IMR-90 (cell line): Measurements from ENCODE around the gene SNX1. TPM values are rescaled to one million over a fixed set of nuclear protein-coding genes. Genes with fewer than 3 reads are reported as not detected.

Experiments used
- ATAC-seq: fragments of 200-7000 bp; cut with Tn5 transposase; 2 replicates; pipeline ENCODE4 v1.9.1; 2020; ENCODE audit warnings: low read depth, mild to moderate bottlenecking, moderate library complexity
- BruUV-seq: library from RNA; stranded (reverse); fragments of 400-500 nt; replicated peaks from 2 replicates; lab custom pipeline; 2021; lab: Mats Ljungman, UMichigan
- CTCF ChIA-PET: fragments of 300-600 bp; formaldehyde crosslinking; extraction: SDS; loops from one replicate; lab custom pipeline; 2021; ENCODE audit warnings: antibody characterized with exemption; lab: Yijun Ruan, JAX
- POLR2A ChIA-PET: fragments of 300-600 bp; sonication (Branson Sonifier 250); formaldehyde crosslinking; loops from one replicate; lab custom pipeline; 2022; ENCODE audit warnings: antibody characterized with exemption; ENCODE audit not compliant: unreplicated experiment; lab: Charles Lee
- DNase-seq: peaks from one replicate; pipeline ENCODE4 v3.0.0; 2013
- H2AFZ ChIP-seq: replicated peaks from 2 replicates; pipeline ENCODE3; 2013; ENCODE audit warnings: low read length, mild to moderate bottlenecking; ENCODE audit not compliant: poor library complexity
- H2AK5ac ChIP-seq: 2 replicates; pipeline ENCODE4 v1.6.1; 2013; ENCODE audit warnings: low read depth, low read length, inconsistent platforms
- H2AK9ac ChIP-seq: replicated peaks from 2 replicates; pipeline ENCODE3; 2013; ENCODE audit warnings: mild to moderate bottlenecking, low read depth, low read length, moderate library complexity; ENCODE audit not compliant: poor library complexity
- H2BK120ac ChIP-seq: 2 replicates; pipeline ENCODE4 v1.6.1; 2013; ENCODE audit warnings: low read depth, low read length, inconsistent platforms
- H2BK15ac ChIP-seq: 3 replicates; pipeline ENCODE4 v1.6.1; 2013; ENCODE audit warnings: low read depth, low read length, inconsistent platforms
- H2BK20ac ChIP-seq: 2 replicates; pipeline ENCODE4 v1.6.1; 2013; ENCODE audit warnings: low read depth, mild to moderate bottlenecking, inconsistent platforms, low read length, moderate library complexity
- H2BK5ac ChIP-seq: 2 replicates; pipeline ENCODE4 v1.6.1; 2013; ENCODE audit warnings: mild to moderate bottlenecking, low read depth, low read length, inconsistent platforms; ENCODE audit not compliant: poor library complexity, severe bottlenecking
- H3K14ac ChIP-seq: replicated peaks from 2 replicates; pipeline ENCODE4 v1.6.1; 2013; ENCODE audit warnings: low read depth, low read length, inconsistent platforms
- H3K18ac ChIP-seq: 2 replicates; pipeline ENCODE4 v1.6.1; 2013; ENCODE audit warnings: low read depth, low read length, control low read depth
- H3K23ac ChIP-seq: 2 replicates; pipeline ENCODE4 v1.6.1; 2013; ENCODE audit warnings: low read depth, low read length, inconsistent platforms
- H3K27ac ChIP-seq: 2 replicates; pipeline ENCODE4 v1.5.1; 2013; ENCODE audit warnings: mild to moderate bottlenecking, control low read depth, low read length; ENCODE audit not compliant: insufficient read depth
- H3K27me3 ChIP-seq: 2 replicates; pipeline ENCODE4 v1.6.1; 2013; ENCODE audit warnings: low read length; ENCODE audit not compliant: control insufficient read depth, insufficient read depth
- H3K36me3 ChIP-seq: 2 replicates; pipeline ENCODE4 v1.6.1; 2013; ENCODE audit warnings: low read length, mixed read lengths; ENCODE audit not compliant: control insufficient read depth, insufficient read depth
- H3K4ac ChIP-seq: 2 replicates; pipeline ENCODE4 v1.6.1; 2013; ENCODE audit warnings: low read depth, low read length, inconsistent platforms
- H3K4me1 ChIP-seq: 2 replicates; pipeline ENCODE4 v1.6.1; 2013; ENCODE audit warnings: low read length, mixed read lengths; ENCODE audit not compliant: control insufficient read depth, insufficient read depth
- H3K4me2 ChIP-seq: 2 replicates; pipeline ENCODE4 v1.6.1; 2013; ENCODE audit warnings: low read depth, mild to moderate bottlenecking, control low read depth, low read length, moderate library complexity
- H3K4me3 ChIP-seq: 2 replicates; pipeline ENCODE4 v1.5.1; 2013; ENCODE audit warnings: low read depth, mild to moderate bottlenecking, control low read depth, low read length, moderate library complexity; ENCODE audit not compliant: insufficient read depth
- H3K56ac ChIP-seq: 2 replicates; pipeline ENCODE4 v1.6.1; 2013; ENCODE audit warnings: low read length, inconsistent platforms; ENCODE audit not compliant: insufficient read depth; ENCODE audit errors: extremely low read depth
- H3K79me1 ChIP-seq, 2 experiments: 2 replicates each; pipeline ENCODE4 v1.6.1; 2013; ENCODE audit warnings: low read length in 2 of 2, inconsistent platforms in 1 of 2, low read depth in 1 of 2
- H3K9ac ChIP-seq: 2 replicates; pipeline ENCODE4 v1.6.1; 2013; ENCODE audit warnings: low read depth, low read length, control low read depth
- H3K9me1 ChIP-seq: 2 replicates; pipeline ENCODE4 v1.6.1; 2013; ENCODE audit warnings: low read length, inconsistent platforms; ENCODE audit not compliant: insufficient read depth
- H3K9me3 ChIP-seq: 2 replicates; pipeline ENCODE4 v1.6.1; 2013; ENCODE audit warnings: low read length; ENCODE audit not compliant: control insufficient read depth, insufficient read depth
- H4K20me1 ChIP-seq: 2 replicates; pipeline ENCODE4 v1.6.1; 2013; ENCODE audit warnings: low read length, inconsistent platforms; ENCODE audit not compliant: insufficient read depth
- H4K5ac ChIP-seq: 2 replicates; pipeline ENCODE4 v1.6.1; 2013; ENCODE audit warnings: mild to moderate bottlenecking, low read depth, low read length, control low read depth
- H4K8ac ChIP-seq, 2 experiments: 2 replicates each; pipeline ENCODE4 v1.6.1; 2013; ENCODE audit warnings: low read depth in 2 of 2, low read length in 2 of 2, control low read depth in 1 of 2, inconsistent platforms in 1 of 2
- H4K91ac ChIP-seq: 2 replicates; pipeline ENCODE4 v1.6.1; 2013; ENCODE audit warnings: low read depth, low read length, inconsistent platforms; ENCODE audit not compliant: insufficient read depth
- NFE2L2 ChIP-seq: fragments of 150-350 bp; IDR thresholded peaks from 2 replicates; pipeline ENCODE4 v1.6.1; 2016; ENCODE audit warnings: low read depth, mild to moderate bottlenecking, low read length
- POLR2A ChIP-seq: IDR thresholded peaks from 2 replicates; pipeline ENCODE4 v1.6.1; 2012; ENCODE audit warnings: mild to moderate bottlenecking, low read depth, low read length
- RAD21 ChIP-seq: IDR thresholded peaks from 2 replicates; pipeline ENCODE4 v1.6.1; 2012; ENCODE audit warnings: low read length, improper control_type of control experiment
- RCOR1 ChIP-seq: IDR thresholded peaks from 2 replicates; pipeline ENCODE4 v1.6.1; 2012; ENCODE audit warnings: mild to moderate bottlenecking, low read length, improper control_type of control experiment; ENCODE audit not compliant: insufficient replicate concordance
- SMC3 ChIP-seq: fragments of 150-350 bp; IDR thresholded peaks from 2 replicates; pipeline ENCODE4 v1.6.1; 2016; ENCODE audit warnings: low read depth, mild to moderate bottlenecking, antibody characterized with exemption, low read length, moderate library complexity
- WGBS, 2 experiments: methylation state at CpG; one replicate each; pipeline versions ENCODE4 v1.1.5 to v1.1.7; 2013; ENCODE audit warnings: missing lambda C conversion rate in 2 of 2; ENCODE audit not compliant: insufficient read length in 1 of 2; ENCODE audit errors: extremely low coverage in 2 of 2; 5-methylcytosine and 5-hydroxymethylcytosine counted together
- dilution Hi-C: fragments of 300-500 bp; cut with HindIII; formaldehyde crosslinking; loops from one replicate; pipeline ENCODE4 v1.14.3; 2018; ENCODE audit warnings: low sequenced_read_pairs; ENCODE audit not compliant: unreplicated experiment
- in situ Hi-C: fragments of 300-500 bp; cut with MboI; formaldehyde crosslinking; loops from 3 replicates; pipeline ENCODE4 v1.14.3; 2019; ENCODE audit warnings: low sequenced_read_pairs, inconsistent platforms, mixed read lengths
- intact Hi-C: fragments of 100-400 bp; cut with micrococcal nuclease; formaldehyde crosslinking; loops from 2 replicates; pipeline ENCODE4 v1.10.0; 2022
- polyA plus RNA-seq, 3 experiments: library from polyadenylated mRNA; depleted of rRNA; stranded (reverse); fragments of >200 nt; gene quantifications; 2 replicates each; pipeline ENCODE4 v1.2.3, GENCODE V29; 2012; ENCODE audit warnings: low replicate concordance in 1 of 3
- total RNA-seq: library from RNA; depleted of rRNA; stranded (reverse); fragments of >200 nt; gene quantifications from 2 replicates; pipeline ENCODE4 v1.2.3, GENCODE V29; 2012

Gene SNX1
- total and polyA plus RNA-seq, 2 of the 4 experiments (the other 2 are of a cell fraction): 35.3 to 72.3 TPM

DNA sequence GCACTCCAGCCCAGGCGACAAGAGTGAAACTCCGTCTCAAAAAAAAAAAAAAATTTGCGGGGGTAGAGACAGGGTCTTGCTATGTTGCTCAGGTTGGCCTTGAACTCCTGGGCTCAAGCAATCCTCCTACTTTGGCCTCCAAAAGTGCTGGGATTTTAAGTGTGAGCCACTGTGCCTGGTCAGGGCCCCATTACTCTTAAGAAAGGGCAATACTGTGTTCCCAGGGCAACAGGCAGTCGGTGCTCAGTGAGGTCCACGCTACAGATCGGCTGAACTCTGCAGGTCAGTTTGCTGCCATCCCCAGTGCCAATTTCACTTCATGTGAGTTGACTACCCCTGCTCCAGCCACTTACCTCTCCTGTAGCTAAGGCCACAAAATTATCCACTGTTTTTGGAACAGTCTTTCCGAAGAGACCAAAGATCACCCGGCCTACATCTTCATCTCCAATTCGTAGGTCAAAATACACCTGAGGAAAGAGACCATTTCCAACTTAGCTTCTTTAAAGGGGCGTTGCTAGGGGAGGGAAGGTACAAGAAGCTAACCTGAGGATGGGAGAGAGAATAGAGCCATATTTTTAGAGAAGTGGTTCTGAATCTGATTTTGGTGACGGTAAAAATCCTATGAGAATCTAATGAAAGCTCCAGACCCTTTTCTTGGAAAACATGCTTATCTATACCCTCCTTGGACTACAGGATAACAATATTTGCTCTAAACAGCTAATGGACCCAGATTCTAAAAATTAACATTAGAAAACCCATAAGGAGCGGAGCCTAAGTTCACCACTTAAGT lies 66.1 kb downstream of the SNX1 start:
- Histone ChIP-seq H3K27me3 (no peaks in the 10 kb centered on the region), H3K36me3 (peaks cover 38% of the 10 kb centered on the region), H3K14ac (peak overlapping the region; percentile 79), H2BK120ac (no peak overlapping the region), H3K4me2 (peak overlapping the region; percentile 91), H4K5ac (peak overlapping the region; percentile 40; the same call in 1 of the 2 replicates), H3K9me1 (peaks cover 12% of the 10 kb centered on the region), H2AK9ac (peak overlapping the region; percentile 99), H3K23ac (peak overlapping the region; percentile 92), H3K4me1 (peaks cover 6% of the 10 kb centered on the region), H3K4ac (peak overlapping the region; percentile 97), H3K4me3 (peak overlapping the region; percentile 92), H4K8ac (peak overlapping the region; percentile 74 to 90), H2BK5ac (peak overlapping the region; percentile 86), H3K27ac (peak overlapping the region; percentile 97), H3K9me3 (no peaks in the 10 kb centered on the region), H2BK15ac (no peak overlapping the region), H3K56ac (peak overlapping the region; percentile 93), H2BK20ac (no peak overlapping the region), H2AFZ (peak overlapping the region; percentile 26), H4K20me1 (peaks cover 43% of the 10 kb centered on the region), H4K91ac (peak overlapping the region; percentile 89), H2AK5ac (peak overlapping the region; percentile 93), H3K9ac (peak overlapping the region; percentile 97), H3K18ac (peak overlapping the region; percentile 22; the same call in 1 of the 2 replicates), H3K79me1 (peaks cover 22 to 42% of the 10 kb centered on the region in 2 experiments)
- TF ChIP-seq RAD21 (no peak), NFE2L2 (no peak), SMC3 (no peak), POLR2A (peak; percentile 30; the same call in 1 of the 2 replicates), RCOR1 (no peak)
- in situ Hi-C loops: no loop called here
- CTCF ChIA-PET: no interaction called here
- DNase-seq (no peak), ATAC-seq (no peak)
- WGBS, 2 experiments: 77% methylated on average over 3 of the region's 12 CpGs; no CpG with 5 or more reads in 1 of the 2 experiments
- intact Hi-C loops: no loop called here
- TSS peak; percentile 80 for BruUV-seq
- dilution Hi-C loops: no loop called here
- POLR2A ChIA-PET: interaction anchor here (0.7 to 1.6 kb wide), 2 partner anchors 8 to 1707 kb away, joined by 3 to 7 read pairs; no protein-coding TSS in a partner anchor
